WTC11 (cell line): ENCODE results near the gene NEUROD2. TPM values are rescaled to one million over a fixed set of nuclear protein-coding genes. Genes with fewer than 3 reads are reported as not detected.

Source experiments
- ATAC-seq: fragments of 200-7000 bp; cut with Tn5 transposase; 2 replicates; pipeline ENCODE4 v1.10.0; 2021; ENCODE audit warnings: mild to moderate bottlenecking, moderate library complexity
- CTCF ChIA-PET: fragments of 300-600 bp; sonication (Branson Sonifier 250); formaldehyde crosslinking; loops from one replicate; lab custom pipeline; 2021; ENCODE audit warnings: antibody characterized with exemption; lab: Charles Lee
- POLR2A ChIA-PET: fragments of 350-600 bp; sonication (Branson Sonifier 250); formaldehyde crosslinking; loops from one replicate; lab custom pipeline; 2021; ENCODE audit warnings: antibody characterized with exemption; lab: Charles Lee
- DNase-seq: peaks from one replicate; pipeline ENCODE4 v3.0.0; 2021; ENCODE audit warnings: low spot score
- H3K27ac Mint-ChIP-seq: 2 replicates; pipeline ENCODE4 v1.8.0; 2021; ENCODE audit warnings: mixed read lengths
- H3K27me3 Mint-ChIP-seq: 2 replicates; pipeline ENCODE4 v1.8.0; 2021; ENCODE audit warnings: low read depth, mild to moderate bottlenecking, moderate library complexity, mixed read lengths
- H3K36me3 Mint-ChIP-seq: 2 replicates; pipeline ENCODE4 v1.8.0; 2021; ENCODE audit warnings: mixed read lengths
- H3K4me1 Mint-ChIP-seq: 2 replicates; pipeline ENCODE4 v1.8.0; 2022; ENCODE audit warnings: mixed read lengths
- H3K4me3 Mint-ChIP-seq: 2 replicates; pipeline ENCODE4 v1.8.0; 2021; ENCODE audit warnings: mild to moderate bottlenecking, moderate library complexity, mixed read lengths
- H3K9me3 Mint-ChIP-seq: 2 replicates; pipeline ENCODE4 v1.8.0; 2021; ENCODE audit warnings: mixed read lengths
- ARID4B ChIP-seq: sonication (generic); formaldehyde crosslinking; IDR thresholded peaks from 2 replicates; pipeline ENCODE4 v1.8.0; 2023; ENCODE audit warnings: missing genetic modification reagents, mild to moderate bottlenecking, borderline replicate concordance
- CBFB ChIP-seq: sonication (generic); formaldehyde crosslinking; IDR thresholded peaks from 2 replicates; pipeline ENCODE4 v1.8.1; 2022; ENCODE audit warnings: mild to moderate bottlenecking, low read depth, missing genetic modification reagents
- CREB1 ChIP-seq: sonication (generic); formaldehyde crosslinking; IDR thresholded peaks from 2 replicates; pipeline ENCODE4 v1.8.0; 2023; ENCODE audit warnings: mild to moderate bottlenecking, missing genetic modification reagents
- CTCF ChIP-seq: fragments of 200-600 bp; IDR thresholded peaks from 2 replicates; pipeline ENCODE4 v1.8.0; 2022; ENCODE audit warnings: antibody characterized with exemption
- E2F4 ChIP-seq: sonication (generic); formaldehyde crosslinking; IDR thresholded peaks from 2 replicates; pipeline ENCODE4 v1.8.1; 2022; ENCODE audit warnings: low read depth, mild to moderate bottlenecking, moderate library complexity, missing genetic modification reagents, borderline replicate concordance
- ETV6 ChIP-seq: sonication (generic); formaldehyde crosslinking; IDR thresholded peaks from 2 replicates; pipeline ENCODE4 v1.8.1; 2022; ENCODE audit warnings: mild to moderate bottlenecking, missing genetic modification reagents
- GTF2I ChIP-seq: fragments of 250-450 bp; sonication (Bioruptor Pico); conservative IDR thresholded peaks from 2 replicates; pipeline ENCODE4 v1.4.0; 2021; ENCODE audit warnings: mild to moderate bottlenecking
- IRF1 ChIP-seq: sonication (generic); formaldehyde crosslinking; IDR thresholded peaks from 2 replicates; pipeline ENCODE4 v1.8.0; 2023; ENCODE audit warnings: missing genetic modification reagents
- IRF2 ChIP-seq: sonication (generic); formaldehyde crosslinking; IDR thresholded peaks from 2 replicates; pipeline ENCODE4 v1.8.0; 2022; ENCODE audit warnings: low read depth, missing genetic modification reagents, borderline replicate concordance
- KAT7 ChIP-seq: sonication (generic); formaldehyde crosslinking; IDR thresholded peaks from 2 replicates; pipeline ENCODE4 v1.8.1; 2023; ENCODE audit warnings: missing genetic modification reagents, mild to moderate bottlenecking, borderline replicate concordance
- MYBL2 ChIP-seq: sonication (generic); formaldehyde crosslinking; IDR thresholded peaks from 2 replicates; pipeline ENCODE4 v1.8.1; 2023; ENCODE audit warnings: mild to moderate bottlenecking, moderate library complexity, missing genetic modification reagents
- PRDM15 ChIP-seq: sonication (generic); formaldehyde crosslinking; IDR thresholded peaks from 2 replicates; pipeline ENCODE4 v1.8.0; 2022; ENCODE audit warnings: missing genetic modification reagents
- PREB ChIP-seq: sonication (generic); formaldehyde crosslinking; IDR thresholded peaks from 2 replicates; pipeline ENCODE4 v1.8.1; 2022; ENCODE audit warnings: mild to moderate bottlenecking, missing genetic modification reagents, moderate library complexity, borderline replicate concordance
- RELA ChIP-seq: sonication (generic); formaldehyde crosslinking; IDR thresholded peaks from 2 replicates; pipeline ENCODE4 v1.8.1; 2022; ENCODE audit warnings: missing genetic modification reagents, mild to moderate bottlenecking, borderline replicate concordance
- SOX15 ChIP-seq: fragments of 250-450 bp; sonication (Bioruptor Pico); IDR thresholded peaks from 2 replicates; pipeline ENCODE4 v1.9.0; 2021; ENCODE audit warnings: mild to moderate bottlenecking
- SP1 ChIP-seq: sonication (generic); formaldehyde crosslinking; conservative IDR thresholded peaks from 2 replicates; pipeline ENCODE4 v1.8.1; 2022; ENCODE audit warnings: missing genetic modification reagents
- TP53 ChIP-seq: sonication (generic); formaldehyde crosslinking; IDR thresholded peaks from 2 replicates; pipeline ENCODE4 v1.8.1; 2023; ENCODE audit warnings: mild to moderate bottlenecking, missing genetic modification reagents
- USF2 ChIP-seq: sonication (generic); formaldehyde crosslinking; IDR thresholded peaks from 2 replicates; pipeline ENCODE4 v1.8.1; 2023; ENCODE audit warnings: mild to moderate bottlenecking, missing genetic modification reagents, moderate library complexity
- ZNF416 ChIP-seq: fragments of 250-450 bp; sonication (Bioruptor Pico); IDR thresholded peaks from 2 replicates; pipeline ENCODE4 v1.9.0; 2021; ENCODE audit warnings: mild to moderate bottlenecking, inconsistent platforms
- ZNF512 ChIP-seq: sonication (generic); formaldehyde crosslinking; IDR thresholded peaks from 2 replicates; pipeline ENCODE4 v1.8.1; 2022; ENCODE audit warnings: missing genetic modification reagents, borderline replicate concordance
- total RNA-seq: library from RNA; stranded (reverse); gene quantifications from 3 replicates; pipeline ENCODE4 v1.2.3, GENCODE V29; 2021

Gene NEUROD2
- total RNA-seq, 1 experiment from 2014 or later = not detected

- Mint-ChIP-seq H3K4me1 (peaks cover 70% of the 10 kb centered on the region), H3K27ac (peak within 1 kb of the TSS; percentile 64), H3K4me3 (peak within 1 kb of the TSS; percentile 76), H3K9me3 (no peaks in the 10 kb centered on the region), H3K27me3 (no peaks in the 10 kb centered on the region), H3K36me3 (no peaks in the 10 kb centered on the region)
- DNase-seq (peak; percentile 94), ATAC-seq (peak; percentile 72)
- CTCF ChIA-PET = interaction anchor here (0.6 to 23.6 kb wide), 12 partner anchors 9 to 92 kb away, joined by 3 to 851 read pairs (median 3); partner anchors contain the start of genes PNMT and PPP1R1B
- POLR2A ChIA-PET = no interaction called here
- TF ChIP-seq CREB1 = no peak
- TF ChIP-seq ZNF512 (CRISPR knock-in tag) = no peak
- TF ChIP-seq GTF2I (CRISPR knock-in tag) = no peak
- TF ChIP-seq ZNF416 = 0 out of 2 replicates have a peak, but pooled peaks have one; percentile 15
- peak; percentile 66; the same call in 1 of the 2 replicates for TF ChIP-seq SP1 (CRISPR knock-in tag)
- peak; percentile 65; the same call in 1 of the 2 replicates for TF ChIP-seq MYBL2 (CRISPR knock-in tag)
- TF ChIP-seq PREB = no peak
- TF ChIP-seq RELA (CRISPR knock-in tag) = no peak
- no peak for TF ChIP-seq SOX15 (CRISPR knock-in tag)
- TF ChIP-seq TP53 = no peak
- peak; percentile 64 for TF ChIP-seq PRDM15 (CRISPR knock-in tag)
- TF ChIP-seq IRF1 (CRISPR knock-in tag) = no peak
- peak; percentile 86 for TF ChIP-seq ETV6
- TF ChIP-seq CTCF = no peak
- TF ChIP-seq IRF2 = no peak
- TF ChIP-seq KAT7 (CRISPR knock-in tag) = no peak
- 0 out of 2 replicates have a peak, but pooled peaks have one; percentile 29 for TF ChIP-seq USF2
- TF ChIP-seq E2F4 (CRISPR knock-in tag) = no peak
- 0 out of 2 replicates have a peak, but pooled peaks have one; percentile 93 for TF ChIP-seq CBFB (CRISPR knock-in tag)
- peak; percentile 90 for TF ChIP-seq ARID4B
These were observed 29.4 kb upstream of the NEUROD2 start, which contains the start of gene STARD3 for GRCh38 chr17:39636927-39637736. Gene STARD3 (plus strand): TSS chr17:39637144. CDS start chr17:39653532, 16,388 bp downstream.
